ENCODE measurements around the gene GREB1L.

- no peak for TF ChIP-seq CTCF (IDR thresholded peaks at IDR 0.05; ENCODE audit: insufficient read depth, low read length)
- TF ChIP-seq SPI1 (IDR thresholded peaks at IDR 0.05; ENCODE audit: borderline replicate concordance, low read depth), result no peak
- TF ChIP-seq POLR2AphosphoS5 (IDR thresholded peaks at IDR 0.05; ENCODE audit: low read depth), result no peak
- TF ChIP-seq, protein P1, sequence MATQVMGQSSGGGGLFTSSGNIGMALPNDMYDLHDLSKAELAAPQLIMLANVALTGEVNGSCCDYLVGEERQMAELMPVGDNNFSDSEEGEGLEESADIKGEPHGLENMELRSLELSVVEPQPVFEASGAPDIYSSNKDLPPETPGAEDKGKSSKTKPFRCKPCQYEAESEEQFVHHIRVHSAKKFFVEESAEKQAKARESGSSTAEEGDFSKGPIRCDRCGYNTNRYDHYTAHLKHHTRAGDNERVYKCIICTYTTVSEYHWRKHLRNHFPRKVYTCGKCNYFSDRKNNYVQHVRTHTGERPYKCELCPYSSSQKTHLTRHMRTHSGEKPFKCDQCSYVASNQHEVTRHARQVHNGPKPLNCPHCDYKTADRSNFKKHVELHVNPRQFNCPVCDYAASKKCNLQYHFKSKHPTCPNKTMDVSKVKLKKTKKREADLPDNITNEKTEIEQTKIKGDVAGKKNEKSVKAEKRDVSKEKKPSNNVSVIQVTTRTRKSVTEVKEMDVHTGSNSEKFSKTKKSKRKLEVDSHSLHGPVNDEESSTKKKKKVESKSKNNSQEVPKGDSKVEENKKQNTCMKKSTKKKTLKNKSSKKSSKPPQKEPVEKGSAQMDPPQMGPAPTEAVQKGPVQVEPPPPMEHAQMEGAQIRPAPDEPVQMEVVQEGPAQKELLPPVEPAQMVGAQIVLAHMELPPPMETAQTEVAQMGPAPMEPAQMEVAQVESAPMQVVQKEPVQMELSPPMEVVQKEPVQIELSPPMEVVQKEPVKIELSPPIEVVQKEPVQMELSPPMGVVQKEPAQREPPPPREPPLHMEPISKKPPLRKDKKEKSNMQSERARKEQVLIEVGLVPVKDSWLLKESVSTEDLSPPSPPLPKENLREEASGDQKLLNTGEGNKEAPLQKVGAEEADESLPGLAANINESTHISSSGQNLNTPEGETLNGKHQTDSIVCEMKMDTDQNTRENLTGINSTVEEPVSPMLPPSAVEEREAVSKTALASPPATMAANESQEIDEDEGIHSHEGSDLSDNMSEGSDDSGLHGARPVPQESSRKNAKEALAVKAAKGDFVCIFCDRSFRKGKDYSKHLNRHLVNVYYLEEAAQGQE (IDR thresholded peaks at IDR 0.05; ENCODE audit: insufficient replicate concordance, low read depth), result no peak
Observed at GRCh38 chr18:21472741-21473140, 230.7 kb downstream of the GREB1L start.

All from HL-60 (cell line).